HepG2 (cell line): ENCODE measurements around the gene IFT57. TPM values are rescaled to one million over a fixed set of nuclear protein-coding genes. Genes with fewer than 3 reads are reported as not detected.

Experiments
- HNF4G ChIP-seq, 2 experiments: sonication (generic) in 1 of 2; formaldehyde crosslinking in 1 of 2; IDR thresholded peaks; 2 replicates each; pipeline versions ENCODE4 v1.4.0 to v1.6.1; 2011 to 2020; ENCODE audit warnings: borderline replicate concordance in 2 of 2, low read depth in 2 of 2, mild to moderate bottlenecking in 2 of 2, low read length in 1 of 2, missing genetic modification reagents in 1 of 2, moderate library complexity in 1 of 2
- ISX ChIP-seq: sonication (generic); formaldehyde crosslinking; conservative IDR thresholded peaks from 2 replicates; pipeline ENCODE4 v1.5.0; 2020; ENCODE audit warnings: missing genetic modification reagents
- MED1 ChIP-seq: sonication (generic); formaldehyde crosslinking; IDR thresholded peaks from 2 replicates; pipeline ENCODE4 v1.4.0; 2020; ENCODE audit warnings: missing genetic modification reagents
- NCOA1 ChIP-seq: sonication (generic); formaldehyde crosslinking; IDR thresholded peaks from 2 replicates; pipeline ENCODE4 v1.9.0; 2021; ENCODE audit warnings: missing genetic modification reagents
- NKX3-1 ChIP-seq: sonication (generic); formaldehyde crosslinking; IDR thresholded peaks from 2 replicates; pipeline ENCODE4 v1.5.0; 2020; ENCODE audit warnings: missing genetic modification reagents
- TARDBP ChIP-seq: sonication (generic); formaldehyde crosslinking; IDR thresholded peaks from 2 replicates; pipeline ENCODE4 v1.8.0; 2022; ENCODE audit warnings: mild to moderate bottlenecking, missing genetic modification reagents
- ZNF230 ChIP-seq: sonication (generic); formaldehyde crosslinking; IDR thresholded peaks from 2 replicates; pipeline ENCODE4 v1.4.0; 2020; ENCODE audit warnings: mild to moderate bottlenecking, missing genetic modification reagents
- ZNF280B ChIP-seq: sonication (generic); formaldehyde crosslinking; IDR thresholded peaks from 2 replicates; pipeline ENCODE4 v1.5.0; 2020; ENCODE audit warnings: missing genetic modification reagents, mild to moderate bottlenecking, borderline replicate concordance
- ZNF383 ChIP-seq: sonication (generic); formaldehyde crosslinking; IDR thresholded peaks from 2 replicates; pipeline ENCODE4 v1.4.0; 2020; ENCODE audit warnings: missing genetic modification reagents, mild to moderate bottlenecking, borderline replicate concordance
- ZNF687 ChIP-seq: sonication (generic); formaldehyde crosslinking; IDR thresholded peaks from 2 replicates; pipeline ENCODE4 v1.5.1; 2020; ENCODE audit warnings: mild to moderate bottlenecking, missing genetic modification reagents, moderate library complexity
- ZNF746 ChIP-seq: sonication (generic); formaldehyde crosslinking; IDR thresholded peaks from 2 replicates; pipeline ENCODE4 v1.8.0; 2022; ENCODE audit warnings: mild to moderate bottlenecking, missing genetic modification reagents
- ZNF772 ChIP-seq: sonication (generic); formaldehyde crosslinking; IDR thresholded peaks from 2 replicates; pipeline ENCODE4 v1.5.0; 2020; ENCODE audit warnings: mild to moderate bottlenecking, missing genetic modification reagents
- ZNF777 ChIP-seq: sonication (generic); formaldehyde crosslinking; IDR thresholded peaks from 2 replicates; pipeline ENCODE4 v1.4.0; 2020; ENCODE audit warnings: missing genetic modification reagents
- ZNF850 ChIP-seq: sonication (generic); formaldehyde crosslinking; conservative IDR thresholded peaks from 2 replicates; pipeline ENCODE4 v1.9.0; 2021; ENCODE audit warnings: mild to moderate bottlenecking, missing genetic modification reagents
- polyA plus RNA-seq, 8 experiments: library from polyadenylated mRNA; depleted of rRNA in 3 of 8; stranded (reverse) in 7 of 8; unstranded in 1 of 8; fragments of >200 nt; fragmentation: Illumina TruSeq in 4 of 8; extraction: Trizol in 4 of 8; gene quantifications; 2 replicates each; pipeline versions ENCODE4 v1.2.1 to v1.2.3, GENCODE V29; 2011 to 2016; ENCODE audit warnings: low read depth in 4 of 8, missing spikeins in 1 of 8, mixed read lengths in 1 of 8; ENCODE audit not compliant: insufficient read depth in 1 of 8
- total RNA-seq, 5 experiments: library from RNA; depleted of rRNA; stranded (reverse); fragments of >200 nt; fragmentation: Illumina TruSeq; extraction: Trizol; gene quantifications; 2 replicates each; pipeline ENCODE4 v1.2.3, GENCODE V29; 2016; ENCODE audit warnings: low read depth in 1 of 5
- TF ChIP-seq, protein P1 (sequence below): sonication (generic); formaldehyde crosslinking; IDR thresholded peaks from 2 replicates; pipeline ENCODE4 v1.4.0; 2020; ENCODE audit warnings: missing genetic modification reagents
- TF ChIP-seq, protein P2 (sequence below): sonication (generic); formaldehyde crosslinking; IDR thresholded peaks from 2 replicates; pipeline ENCODE4 v1.4.0; 2020; ENCODE audit warnings: missing genetic modification reagents
- TF ChIP-seq, protein P3 (sequence below): sonication (generic); formaldehyde crosslinking; IDR thresholded peaks from 2 replicates; pipeline ENCODE4 v1.4.0; 2020; ENCODE audit warnings: missing genetic modification reagents, low read depth, mild to moderate bottlenecking, borderline replicate concordance

IFT57 gene
- total and polyA plus RNA-seq, 2 of the 13 experiments (the other 11 are each of a cell fraction or from before 2014, with no cell fraction given), result 5.5 to 14.5 TPM

GRCh38 chr3:108221911-108222852 lies at the start of gene IFT57 (continued):
- TF ChIP-seq, protein P1, sequence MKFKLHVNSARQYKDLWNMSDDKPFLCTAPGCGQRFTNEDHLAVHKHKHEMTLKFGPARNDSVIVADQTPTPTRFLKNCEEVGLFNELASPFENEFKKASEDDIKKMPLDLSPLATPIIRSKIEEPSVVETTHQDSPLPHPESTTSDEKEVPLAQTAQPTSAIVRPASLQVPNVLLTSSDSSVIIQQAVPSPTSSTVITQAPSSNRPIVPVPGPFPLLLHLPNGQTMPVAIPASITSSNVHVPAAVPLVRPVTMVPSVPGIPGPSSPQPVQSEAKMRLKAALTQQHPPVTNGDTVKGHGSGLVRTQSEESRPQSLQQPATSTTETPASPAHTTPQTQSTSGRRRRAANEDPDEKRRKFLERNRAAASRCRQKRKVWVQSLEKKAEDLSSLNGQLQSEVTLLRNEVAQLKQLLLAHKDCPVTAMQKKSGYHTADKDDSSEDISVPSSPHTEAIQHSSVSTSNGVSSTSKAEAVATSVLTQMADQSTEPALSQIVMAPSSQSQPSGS (CRISPR knock-in tag), result peak; percentile 84
- TF ChIP-seq MED1 (CRISPR knock-in tag), result 0 out of 2 replicates have a peak, but pooled peaks have one; percentile 14
- TF ChIP-seq, protein P2, sequence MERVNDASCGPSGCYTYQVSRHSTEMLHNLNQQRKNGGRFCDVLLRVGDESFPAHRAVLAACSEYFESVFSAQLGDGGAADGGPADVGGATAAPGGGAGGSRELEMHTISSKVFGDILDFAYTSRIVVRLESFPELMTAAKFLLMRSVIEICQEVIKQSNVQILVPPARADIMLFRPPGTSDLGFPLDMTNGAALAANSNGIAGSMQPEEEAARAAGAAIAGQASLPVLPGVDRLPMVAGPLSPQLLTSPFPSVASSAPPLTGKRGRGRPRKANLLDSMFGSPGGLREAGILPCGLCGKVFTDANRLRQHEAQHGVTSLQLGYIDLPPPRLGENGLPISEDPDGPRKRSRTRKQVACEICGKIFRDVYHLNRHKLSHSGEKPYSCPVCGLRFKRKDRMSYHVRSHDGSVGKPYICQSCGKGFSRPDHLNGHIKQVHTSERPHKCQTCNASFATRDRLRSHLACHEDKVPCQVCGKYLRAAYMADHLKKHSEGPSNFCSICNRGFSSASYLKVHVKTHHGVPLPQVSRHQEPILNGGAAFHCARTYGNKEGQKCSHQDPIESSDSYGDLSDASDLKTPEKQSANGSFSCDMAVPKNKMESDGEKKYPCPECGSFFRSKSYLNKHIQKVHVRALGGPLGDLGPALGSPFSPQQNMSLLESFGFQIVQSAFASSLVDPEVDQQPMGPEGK (CRISPR knock-in tag), result peak; percentile 4; the same call in 1 of the 2 replicates
- TF ChIP-seq NKX3-1 (CRISPR knock-in tag), result 0 out of 2 replicates have a peak, but pooled peaks have one; percentile 40
- no peak for TF ChIP-seq NCOA1 (CRISPR knock-in tag)
- TF ChIP-seq ISX, result 0 out of 2 replicates have a peak, but pooled peaks have one; percentile 59
- no peak for TF ChIP-seq ZNF383 (CRISPR knock-in tag)
- TF ChIP-seq ZNF850 (CRISPR knock-in tag), result no peak
- TF ChIP-seq HNF4G (IDR thresholded peaks at IDR 0.05; ENCODE audit: borderline replicate concordance, low read depth, low read length), result no peak
- TF ChIP-seq HNF4G (CRISPR knock-in tag; IDR thresholded peaks at IDR 0.05; ENCODE audit: borderline replicate concordance, low read depth), result 0 out of 2 replicates have a peak, but pooled peaks have one; percentile 20
- TF ChIP-seq ZNF746 (CRISPR knock-in tag), result no peak
- TF ChIP-seq, protein P3, sequence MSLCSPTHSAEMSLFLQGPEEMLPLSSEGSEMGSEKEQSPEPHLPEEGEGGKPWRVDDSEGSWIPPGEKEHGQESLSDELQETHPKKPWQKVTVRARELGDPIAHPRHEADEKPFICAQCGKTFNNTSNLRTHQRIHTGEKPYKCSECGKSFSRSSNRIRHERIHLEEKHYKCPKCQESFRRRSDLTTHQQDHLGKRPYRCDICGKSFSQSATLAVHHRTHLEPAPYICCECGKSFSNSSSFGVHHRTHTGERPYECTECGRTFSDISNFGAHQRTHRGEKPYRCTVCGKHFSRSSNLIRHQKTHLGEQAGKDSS (CRISPR knock-in tag), result 0 out of 2 replicates have a peak, but pooled peaks have one; percentile 20
- TF ChIP-seq ZNF772 (CRISPR knock-in tag), result peak; percentile 84
- peak; percentile 92 for TF ChIP-seq ZNF687
- TF ChIP-seq TARDBP (CRISPR knock-in tag), result peak; percentile 13; the same call in 1 of the 2 replicates
- peak; percentile 84 for TF ChIP-seq ZNF777
- TF ChIP-seq ZNF230 (CRISPR knock-in tag), result peak; percentile 50; the same call in 1 of the 2 replicates
- peak; percentile 53; the same call in 1 of the 2 replicates for TF ChIP-seq ZNF280B (CRISPR knock-in tag)
